Muscle layer of colon (tissue), 2 donors: Measurements from ENCODE around the gene HSPB7.
"Not testable (repeated sequence)": the region's sequence is repeated elsewhere in the genome, so short reads cannot be mapped to it uniquely, and the experiment has no call there.

ENCODE experiments used
- H3K27ac ChIP-seq: one replicate; pipeline ENCODE4 v1.7.0; 2013; ENCODE audit warnings: low read depth, mild to moderate bottlenecking, low read length, moderate library complexity
- H3K27me3 ChIP-seq, 2 donors: one replicate each; pipeline ENCODE4 v1.7.0; 2013; ENCODE audit warnings: low read length in 2 of 2, mild to moderate bottlenecking in 2 of 2; ENCODE audit not compliant: insufficient read depth in 2 of 2, control insufficient read depth in 1 of 2
- H3K36me3 ChIP-seq: one replicate; pipeline ENCODE4 v1.7.0; 2013; ENCODE audit warnings: mild to moderate bottlenecking, low read length; ENCODE audit not compliant: insufficient read depth
- H3K4me1 ChIP-seq: one replicate; pipeline ENCODE4 v1.7.0; 2013; ENCODE audit warnings: mild to moderate bottlenecking, low read length; ENCODE audit not compliant: insufficient read depth
- H3K4me3 ChIP-seq, 2 donors: one replicate each; pipeline ENCODE4 v1.7.0; 2013; ENCODE audit warnings: low read length in 2 of 2, low read depth in 1 of 2, mild to moderate bottlenecking in 1 of 2, moderate library complexity in 1 of 2
- H3K9ac ChIP-seq: one replicate; pipeline ENCODE4 v1.7.0; 2013; ENCODE audit warnings: low read length
- H3K9me3 ChIP-seq: one replicate; pipeline ENCODE4 v1.7.0; 2013; ENCODE audit warnings: mild to moderate bottlenecking, low read length
- donor health status: abdominal sarcoma.
- donor health status: Adenocarcinoma of cecum.

Gene HSPB7

DNA sequence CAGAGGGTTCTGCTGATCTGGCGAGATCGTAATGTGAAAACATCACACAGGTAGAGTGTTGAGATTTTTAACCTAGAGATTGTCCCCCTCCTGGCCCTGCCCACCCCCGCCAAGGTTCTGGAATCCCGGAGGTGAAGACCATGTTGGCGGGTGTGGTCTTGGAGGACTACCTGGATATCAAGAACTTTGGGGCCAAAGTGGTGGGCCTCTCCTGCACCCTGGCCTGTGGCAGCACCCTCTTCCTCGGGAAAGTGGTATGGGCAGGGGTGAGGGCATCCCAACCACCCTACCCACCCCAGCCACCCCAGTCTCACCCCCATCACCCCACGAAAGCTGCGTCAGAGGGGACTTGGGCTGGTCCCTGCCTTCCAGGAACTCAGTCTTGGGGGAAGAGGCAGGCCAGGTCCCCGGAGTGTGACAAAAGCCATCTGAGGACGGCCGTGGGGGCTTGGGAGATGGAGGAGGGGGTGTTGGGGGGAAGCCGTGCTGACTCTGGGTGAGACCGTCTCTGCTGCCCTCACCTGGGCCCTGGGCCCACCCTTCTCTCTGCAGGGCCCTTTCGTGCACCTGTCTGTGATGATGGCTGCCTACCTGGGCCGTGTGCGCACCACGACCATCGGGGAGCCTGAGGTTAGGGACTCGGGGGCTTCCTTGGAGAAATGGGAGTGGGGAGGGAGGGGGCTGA, 30.1 kb upstream of the HSPB7 start:
- H3K36me3 ChIP-seq: no peaks in the 10 kb centered on the region
- H3K4me1 ChIP-seq: peaks cover 6% of the 10 kb centered on the region
- H3K4me3 ChIP-seq: peak overlapping the region in 1 of 2 donors; percentile 76
- H3K27ac ChIP-seq: no peak overlapping the region
- H3K9me3 ChIP-seq: no peaks in the 10 kb centered on the region
- no peaks in the 10 kb centered on the region for H3K27me3 ChIP-seq
- H3K9ac ChIP-seq: no peak overlapping the region

DNA sequence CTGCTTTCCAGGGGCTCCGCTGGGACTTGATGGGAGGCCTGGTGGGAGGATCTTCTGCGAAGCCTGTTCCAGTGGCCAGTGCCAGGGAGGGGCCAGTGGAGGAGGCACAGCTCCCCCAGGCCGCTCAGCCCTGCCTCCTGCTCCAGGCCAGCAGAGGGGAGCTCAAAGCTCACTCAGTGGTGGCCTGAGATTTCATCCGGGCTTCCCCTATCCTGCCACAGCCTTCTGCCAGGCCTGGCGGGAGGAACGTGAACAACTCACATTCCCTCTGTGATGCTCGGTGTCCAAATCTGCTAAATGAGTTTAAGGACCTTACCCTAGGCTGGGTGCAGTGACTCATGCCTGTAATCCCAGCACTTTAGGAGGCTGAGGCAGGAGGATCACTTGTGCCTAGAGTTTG, 29.0 kb upstream of the HSPB7 start:
- Histone ChIP-seq H3K27ac (no peak overlapping the region), H3K9ac (no peak overlapping the region), H3K27me3 (no peaks in the 10 kb centered on the region), H3K36me3 (no peaks in the 10 kb centered on the region), H3K9me3 (no peaks in the 10 kb centered on the region), H3K4me1 (peaks cover 6% of the 10 kb centered on the region), H3K4me3 (no peak overlapping the region)

GRCh38 chr1:16043950-16044349, 26.1 kb upstream of the HSPB7 start:
- Histone ChIP-seq H3K9me3 (no peaks in the 10 kb centered on the region), H3K27ac (no peak overlapping the region), H3K36me3 (no peaks in the 10 kb centered on the region), H3K4me3 (no peak overlapping the region), H3K27me3 (no peaks in the 10 kb centered on the region), H3K4me1 (peaks cover 5% of the 10 kb centered on the region), H3K9ac (no peak overlapping the region)

- no peaks in the 10 kb centered on the region for H3K9me3 ChIP-seq
- peaks cover under 1% of the 10 kb centered on the region for H3K4me1 ChIP-seq
- no peak within 1 kb of the TSS for H3K27ac ChIP-seq
- H3K36me3 ChIP-seq: no peaks in the 10 kb centered on the region
- no peak within 1 kb of the TSS for H3K9ac ChIP-seq
- no peaks in the 10 kb centered on the region for H3K27me3 ChIP-seq
- H3K4me3 ChIP-seq: no peak within 1 kb of the TSS
Observed at GRCh38 chr1:16043521-16043920, 25.7 kb upstream of the HSPB7 start, which contains the start of gene CLCNKB. TSS of gene CLCNKB (plus strand) at chr1:16043782. CDS start at chr1:16044493, 711 bp downstream.

DNA sequence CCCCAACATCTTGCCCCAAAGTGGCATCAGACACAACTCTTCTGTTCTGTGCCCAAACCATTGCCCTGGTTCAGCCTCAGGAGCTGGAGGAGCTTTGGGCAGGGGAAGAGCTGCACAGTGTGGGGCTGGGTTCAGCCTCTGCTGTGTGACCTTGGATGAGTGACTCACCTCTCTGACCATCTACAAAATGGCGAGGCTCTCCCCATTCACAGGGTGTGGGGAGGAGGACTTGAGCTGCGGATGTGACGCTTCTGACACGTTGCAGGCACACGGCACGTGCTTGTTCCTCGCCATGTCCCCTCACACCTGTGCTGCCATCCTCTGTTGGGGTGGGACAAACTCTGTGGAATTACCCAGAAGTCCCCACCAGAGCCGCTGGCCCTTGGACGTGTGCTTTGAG, 24.8 kb upstream of the HSPB7 start:
- not testable (repeated sequence) for H3K9ac ChIP-seq, H3K36me3 ChIP-seq, H3K27me3 ChIP-seq, H3K27ac ChIP-seq, H3K9me3 ChIP-seq, H3K4me3 ChIP-seq, H3K4me1 ChIP-seq

GRCh38 chr1:16042096-16042495, 24.3 kb upstream of the HSPB7 start:
- Histone ChIP-seq H3K36me3 (no peaks in the 10 kb centered on the region), H3K27ac (no peak overlapping the region), H3K27me3 (no peaks in the 10 kb centered on the region), H3K4me3 (no peak overlapping the region), H3K4me1 (no peaks in the 10 kb centered on the region), H3K9ac (no peak overlapping the region), H3K9me3 (no peaks in the 10 kb centered on the region)

- Histone ChIP-seq H3K27ac (no peak overlapping the region), H3K27me3 (no peaks in the 10 kb centered on the region)
Observed at GRCh38 chr1:16041200-16041599, 23.4 kb upstream of the HSPB7 start.

DNA sequence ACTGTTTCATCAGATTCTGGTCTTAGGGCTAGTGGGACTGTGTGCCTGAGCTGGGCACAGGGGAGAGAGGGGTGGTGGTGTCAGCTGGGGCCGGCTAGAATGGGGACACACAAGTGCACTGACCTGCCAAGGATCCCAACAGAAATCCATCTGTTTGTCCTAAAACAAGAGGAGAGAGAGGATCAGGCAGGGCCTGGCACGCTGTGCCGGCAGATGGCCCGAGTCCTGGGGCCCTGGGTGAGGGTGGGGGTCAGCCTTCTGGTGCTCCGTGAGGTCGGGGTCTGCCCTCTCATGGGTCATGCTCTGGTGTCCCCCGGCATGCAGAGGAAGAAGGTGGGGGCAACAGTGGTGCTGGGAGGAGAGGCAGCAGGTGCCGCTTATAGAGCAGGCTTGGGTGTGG, 22.0 kb upstream of the HSPB7 start:
- H3K4me1 ChIP-seq, H3K4me3 ChIP-seq, H3K27ac ChIP-seq, H3K9ac ChIP-seq, H3K27me3 ChIP-seq, H3K9me3 ChIP-seq, H3K36me3 ChIP-seq: not testable (repeated sequence)

More at GRCh38 chr1:16041200-16041599, 23.4 kb upstream of the HSPB7 start:
- no peak overlapping the region for H3K9ac ChIP-seq
- no peaks in the 10 kb centered on the region for H3K36me3 ChIP-seq
- no peaks in the 10 kb centered on the region for H3K9me3 ChIP-seq
- H3K4me3 ChIP-seq: no peak overlapping the region
- H3K4me1 ChIP-seq: no peaks in the 10 kb centered on the region

- Histone ChIP-seq H3K4me3 (no peak overlapping the region), H3K9me3 (no peaks in the 10 kb centered on the region), H3K36me3 (no peaks in the 10 kb centered on the region), H3K27me3 (no peaks in the 10 kb centered on the region), H3K9ac (no peak overlapping the region), H3K4me1 (no peaks in the 10 kb centered on the region), H3K27ac (no peak overlapping the region)
Observed at GRCh38 chr1:16038620-16038912, 20.7 kb upstream of the HSPB7 start.

- not testable (repeated sequence) for H3K9ac ChIP-seq, H3K36me3 ChIP-seq, H3K9me3 ChIP-seq, H3K27ac ChIP-seq, H3K4me3 ChIP-seq, H3K27me3 ChIP-seq, H3K4me1 ChIP-seq
Observed at GRCh38 chr1:16036461-16036860, 18.6 kb upstream of the HSPB7 start.

GRCh38 chr1:16033103-16033632, 15.3 kb upstream of the HSPB7 start:
- not testable (repeated sequence) for H3K27ac ChIP-seq, H3K9me3 ChIP-seq

GRCh38 chr1:16032388-16033102, 14.7 kb upstream of the HSPB7 start:
- no peak overlapping the region for H3K27ac ChIP-seq
- H3K4me3 ChIP-seq: no peak overlapping the region
- no peaks in the 10 kb centered on the region for H3K9me3 ChIP-seq
- H3K4me1 ChIP-seq: peaks cover 8% of the 10 kb centered on the region
- no peaks in the 10 kb centered on the region for H3K27me3 ChIP-seq
- H3K9ac ChIP-seq: no peak overlapping the region
- no peaks in the 10 kb centered on the region for H3K36me3 ChIP-seq

More at GRCh38 chr1:16033103-16033632, 15.3 kb upstream of the HSPB7 start:
- H3K4me1 ChIP-seq, H3K36me3 ChIP-seq, H3K9ac ChIP-seq, H3K4me3 ChIP-seq, H3K27me3 ChIP-seq: not testable (repeated sequence)
